Measurements from ENCODE around the gene NACC2. TPM values are rescaled to one million over a fixed set of nuclear protein-coding genes. Genes with fewer than 3 reads are reported as not detected.

The NACC2 gene
- total and polyA plus RNA-seq, 2 donors (not counting 1 experiment from before 2014, with no cell fraction given): 0.34 to 1.9 TPM

DNA sequence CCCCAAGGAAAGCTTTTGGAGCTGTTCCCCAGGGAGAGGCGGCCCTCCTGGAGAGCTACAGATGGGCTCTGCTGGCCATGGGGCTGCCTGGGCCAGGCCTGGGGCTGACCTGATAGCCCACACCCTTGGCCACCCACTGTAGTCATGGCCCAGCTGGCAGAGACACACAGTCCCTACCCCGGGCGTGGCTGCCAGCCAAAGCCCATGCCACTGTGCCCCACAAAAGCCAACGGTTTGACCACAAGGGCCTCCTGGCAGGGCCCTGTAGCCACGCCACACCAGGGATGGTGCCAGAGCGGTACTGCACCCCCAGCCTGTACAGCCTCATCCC lies 15.2 kb downstream of the NACC2 start:
- CTCF ChIA-PET: no interaction called here
- no peaks in the 10 kb centered on the region for H3K79me2 ChIP-seq (ENCODE audit: control insufficient read depth, insufficient read depth, low read length)
- WGBS (ENCODE audit: insufficient coverage): 63% methylated on average over 6 of the region's 6 CpGs

DNA sequence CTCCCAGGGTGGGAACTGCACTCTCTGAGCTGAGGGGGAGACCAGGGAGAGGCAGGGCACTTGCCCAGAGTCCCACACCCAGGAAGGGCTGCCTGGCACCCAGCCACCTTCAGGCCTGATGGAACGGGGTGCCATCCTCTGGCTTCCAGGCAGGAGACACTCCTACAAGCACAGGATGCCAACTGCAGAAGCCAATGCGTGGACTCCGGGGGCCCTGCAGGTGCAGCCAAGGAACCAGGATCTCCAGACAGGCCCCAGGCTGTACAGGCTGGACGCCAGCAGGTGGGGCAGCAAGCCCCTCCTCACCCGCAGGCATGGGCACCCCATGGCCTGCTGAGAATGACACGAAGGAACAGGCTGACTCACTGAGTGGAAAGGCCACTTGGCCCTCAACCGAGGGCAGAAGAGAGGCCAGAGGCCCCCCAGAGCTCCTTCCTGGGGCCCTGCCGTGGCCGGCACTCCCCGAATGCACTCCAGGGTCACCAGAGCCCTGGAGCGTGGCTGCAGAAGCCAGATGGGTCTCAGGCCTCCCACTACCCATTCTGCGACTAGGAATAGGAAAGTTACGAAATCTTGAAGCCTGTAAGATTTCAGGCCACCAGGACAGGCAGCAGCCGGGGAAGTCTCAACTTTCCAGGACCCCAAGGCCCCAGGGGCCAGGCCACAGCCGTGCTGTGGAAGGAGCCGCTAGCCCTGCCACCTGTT lies 15.7 kb downstream of the NACC2 start:
- H3K4me3 ChIP-seq (ENCODE audit: control extremely low read depth in 1 of 5, extremely low read depth in 1 of 5, insufficient read depth in 1 of 5, low read depth in 2 of 5, low read length in 4 of 5): no peak overlapping the region
- no peak overlapping the region for H3K27ac Mint-ChIP-seq
- H3K27me3 ChIP-seq (replicated peaks in 1 of 4; ENCODE audit: control extremely low read depth in 1 of 4, control insufficient read depth in 3 of 4, insufficient read depth in 4 of 4, low read length in 3 of 4): peaks cover 0 to 13% (median 0%) of the 10 kb centered on the region in 4 experiments
- H2AFZ ChIP-seq (ENCODE audit: insufficient read depth, low read depth, low read length, poor library complexity, severe bottlenecking): no peak overlapping the region
- H4K20me1 ChIP-seq (ENCODE audit: control insufficient read depth, insufficient read depth, low read length, poor library complexity, severe bottlenecking): no peaks in the 10 kb centered on the region
- TF ChIP-seq, protein P1, sequence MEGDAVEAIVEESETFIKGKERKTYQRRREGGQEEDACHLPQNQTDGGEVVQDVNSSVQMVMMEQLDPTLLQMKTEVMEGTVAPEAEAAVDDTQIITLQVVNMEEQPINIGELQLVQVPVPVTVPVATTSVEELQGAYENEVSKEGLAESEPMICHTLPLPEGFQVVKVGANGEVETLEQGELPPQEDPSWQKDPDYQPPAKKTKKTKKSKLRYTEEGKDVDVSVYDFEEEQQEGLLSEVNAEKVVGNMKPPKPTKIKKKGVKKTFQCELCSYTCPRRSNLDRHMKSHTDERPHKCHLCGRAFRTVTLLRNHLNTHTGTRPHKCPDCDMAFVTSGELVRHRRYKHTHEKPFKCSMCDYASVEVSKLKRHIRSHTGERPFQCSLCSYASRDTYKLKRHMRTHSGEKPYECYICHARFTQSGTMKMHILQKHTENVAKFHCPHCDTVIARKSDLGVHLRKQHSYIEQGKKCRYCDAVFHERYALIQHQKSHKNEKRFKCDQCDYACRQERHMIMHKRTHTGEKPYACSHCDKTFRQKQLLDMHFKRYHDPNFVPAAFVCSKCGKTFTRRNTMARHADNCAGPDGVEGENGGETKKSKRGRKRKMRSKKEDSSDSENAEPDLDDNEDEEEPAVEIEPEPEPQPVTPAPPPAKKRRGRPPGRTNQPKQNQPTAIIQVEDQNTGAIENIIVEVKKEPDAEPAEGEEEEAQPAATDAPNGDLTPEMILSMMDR (IDR thresholded peaks at IDR 0.05): no peak
- no peaks in the 10 kb centered on the region for H3K36me3 ChIP-seq (replicated peaks in 1 of 2; ENCODE audit: control extremely low read depth in 1 of 2, control insufficient read depth in 1 of 2, extremely low read depth in 1 of 2, insufficient read depth in 2 of 2, low read length in 1 of 2)
- intact Hi-C loops (cut with micrococcal nuclease): no loop called here
- no peak for DNase-seq
- H3K9ac ChIP-seq (ENCODE audit: low read length): no peak overlapping the region
- no peak overlapping the region for H3K27ac ChIP-seq (ENCODE audit: low read length in 2 of 2)
- peaks cover 5% of the 10 kb centered on the region for H3K27me3 Mint-ChIP-seq
- no peak overlapping the region for H3K4me3 Mint-ChIP-seq
- CTCF ChIA-PET: no interaction called here
- WGBS (ENCODE audit: insufficient coverage): 71% methylated on average over 16 of the region's 16 CpGs
- H3K9me3 Mint-ChIP-seq (ENCODE audit: insufficient read depth): no peaks in the 10 kb centered on the region
- no peaks in the 10 kb centered on the region for H3K79me2 ChIP-seq (ENCODE audit: control insufficient read depth, insufficient read depth, low read length)
- ATAC-seq (ENCODE audit: low read depth): no peak
- H3K4me1 Mint-ChIP-seq: peaks cover 12% of the 10 kb centered on the region
- no peaks in the 10 kb centered on the region for H3K9me3 ChIP-seq (ENCODE audit: control extremely low read depth in 1 of 3, control insufficient read depth in 2 of 3, insufficient read depth in 1 of 3, low read length in 2 of 3)
- no peak overlapping the region for H3K4me2 ChIP-seq (replicated peaks; ENCODE audit: low read depth, low read length, poor library complexity, severe bottlenecking)
- POLR2A ChIA-PET: no interaction called here
- peaks cover 10 to 15% of the 10 kb centered on the region in 2 donors for H3K4me1 ChIP-seq (ENCODE audit: control insufficient read depth in 2 of 2, insufficient read depth in 2 of 2, low read length in 2 of 2)

More for the DNA sequence above, 15.2 kb downstream of the NACC2 start:
- H3K9ac ChIP-seq (ENCODE audit: low read length): no peak overlapping the region
- H2AFZ ChIP-seq (ENCODE audit: insufficient read depth, low read depth, low read length, poor library complexity, severe bottlenecking): no peak overlapping the region
- ATAC-seq (ENCODE audit: low read depth) (no peak), DNase-seq (no peak)
- POLR2A ChIA-PET: no interaction called here
- Mint-ChIP-seq H3K27me3 (peaks cover 5% of the 10 kb centered on the region), H3K9me3 (ENCODE audit: insufficient read depth) (no peaks in the 10 kb centered on the region), H3K4me3 (no peak overlapping the region), H3K4me1 (peaks cover 12% of the 10 kb centered on the region), H3K27ac (no peak overlapping the region)
- H3K9me3 ChIP-seq (ENCODE audit: control extremely low read depth in 1 of 3, control insufficient read depth in 2 of 3, insufficient read depth in 1 of 3, low read length in 2 of 3): no peaks in the 10 kb centered on the region
- TF ChIP-seq EZH2 (IDR thresholded peaks at IDR 0.05; ENCODE audit: borderline replicate concordance, insufficient read depth, low read depth, low read length, poor library complexity, severe bottlenecking): no peak
- TF ChIP-seq, protein P1 (IDR thresholded peaks at IDR 0.05): no peak
- peaks cover 10 to 15% of the 10 kb centered on the region in 2 donors for H3K4me1 ChIP-seq (ENCODE audit: control insufficient read depth in 2 of 2, insufficient read depth in 2 of 2, low read length in 2 of 2)
- H3K27me3 ChIP-seq (replicated peaks in 1 of 4; ENCODE audit: control extremely low read depth in 1 of 4, control insufficient read depth in 3 of 4, insufficient read depth in 4 of 4, low read length in 3 of 4): peaks cover 0 to 8% (median 0%) of the 10 kb centered on the region in 4 experiments
- intact Hi-C loops (cut with micrococcal nuclease): no loop called here
- no peak overlapping the region for H3K27ac ChIP-seq (ENCODE audit: low read length in 2 of 2)
- no peak overlapping the region for H3K4me3 ChIP-seq (ENCODE audit: control extremely low read depth in 1 of 5, extremely low read depth in 1 of 5, insufficient read depth in 1 of 5, low read depth in 2 of 5, low read length in 4 of 5)
- no peak overlapping the region for H3K4me2 ChIP-seq (replicated peaks; ENCODE audit: low read depth, low read length, poor library complexity, severe bottlenecking)
- H3K36me3 ChIP-seq (replicated peaks in 1 of 2; ENCODE audit: control extremely low read depth in 1 of 2, control insufficient read depth in 1 of 2, extremely low read depth in 1 of 2, insufficient read depth in 2 of 2, low read length in 1 of 2): no peaks in the 10 kb centered on the region
- H4K20me1 ChIP-seq (ENCODE audit: control insufficient read depth, insufficient read depth, low read length, poor library complexity, severe bottlenecking): no peaks in the 10 kb centered on the region
